Stimulated activated CD8-positive, alpha-beta memory T cell treated with anti-CD3 and anti-CD28 coated beads, Interleukin-12 subunit alpha, Interleukin-12 subunit beta, amount 100 ng/mL, for 24 hours (primary cell): Measurements from ENCODE around the gene HHATL.
"Not testable (repeated sequence)": the region's sequence is repeated elsewhere in the genome, so short reads cannot be mapped to it uniquely, and the experiment has no call there.

Experiments
- DNase-seq: peaks from one replicate; pipeline ENCODE4 v3.0.0-alpha.2; 2020; ENCODE audit errors: extremely low read depth

The HHATL gene

DNA sequence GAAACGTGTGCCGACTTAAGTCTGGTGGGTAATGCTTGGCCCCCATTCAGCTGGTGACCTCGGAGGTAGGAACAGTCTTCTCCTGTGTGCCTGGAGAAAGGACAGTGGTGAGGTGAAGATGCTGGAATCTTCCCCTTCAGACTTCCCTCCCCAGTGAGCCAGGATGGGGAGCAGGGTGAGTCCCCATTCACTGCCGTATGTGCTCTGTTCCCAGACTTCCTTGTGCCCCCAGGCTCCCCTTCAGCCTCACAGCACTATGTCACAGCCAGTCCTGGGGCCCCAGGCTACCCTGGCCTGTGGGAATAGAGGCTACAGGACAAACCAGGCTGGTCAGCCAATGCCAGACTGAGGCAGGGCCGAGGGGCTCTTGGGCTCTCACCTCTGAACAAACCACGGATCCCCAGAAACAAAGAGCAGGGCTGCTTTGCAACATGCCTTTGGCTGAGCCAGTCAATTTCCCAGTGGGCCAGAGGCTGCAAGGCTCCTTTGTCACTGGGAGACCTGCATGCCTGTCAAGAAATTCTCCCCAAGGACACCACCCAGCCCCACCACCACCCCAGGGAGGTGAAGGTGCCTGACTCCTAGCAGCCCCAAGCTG is 31.8 kb upstream of the HHATL start:
- DNase-seq = no peak

DNA sequence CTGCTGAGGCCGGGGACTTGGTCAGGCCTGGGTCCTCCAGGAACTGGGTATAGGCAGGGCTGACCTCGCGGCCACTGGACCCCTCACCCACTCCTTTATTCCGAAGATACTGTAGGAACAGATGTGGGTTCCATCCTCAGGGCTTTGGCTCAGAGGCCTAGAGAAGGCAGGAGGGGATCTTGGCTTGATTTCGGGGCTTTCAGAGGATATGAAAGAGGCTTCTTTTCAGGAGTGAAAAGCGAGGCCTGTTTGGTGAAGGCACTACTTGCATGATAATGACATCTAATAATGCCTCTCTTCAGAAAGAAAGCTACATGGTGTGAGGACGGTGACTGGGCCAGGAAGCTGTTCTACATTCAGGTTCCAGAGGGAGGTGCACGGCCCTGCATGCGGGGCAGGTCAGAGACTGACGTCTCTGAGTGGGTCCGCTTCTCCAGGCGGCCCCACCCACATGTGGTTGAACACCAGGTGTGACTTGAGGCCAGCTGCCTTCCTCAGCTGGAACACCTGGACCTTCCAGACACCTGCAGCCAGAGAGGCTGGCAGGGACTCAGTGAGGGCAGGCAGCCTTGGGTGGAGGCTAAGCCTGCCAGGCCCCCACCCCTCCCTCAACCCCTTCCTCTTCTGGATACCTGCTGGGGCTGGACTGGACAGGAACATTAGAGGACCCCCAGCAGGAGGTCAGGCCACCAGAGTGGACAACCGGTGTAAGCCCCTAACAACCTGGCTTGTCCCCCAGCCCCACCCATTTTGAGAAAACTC is 31.1 kb upstream of the HHATL start:
- DNase-seq = no peak

DNA sequence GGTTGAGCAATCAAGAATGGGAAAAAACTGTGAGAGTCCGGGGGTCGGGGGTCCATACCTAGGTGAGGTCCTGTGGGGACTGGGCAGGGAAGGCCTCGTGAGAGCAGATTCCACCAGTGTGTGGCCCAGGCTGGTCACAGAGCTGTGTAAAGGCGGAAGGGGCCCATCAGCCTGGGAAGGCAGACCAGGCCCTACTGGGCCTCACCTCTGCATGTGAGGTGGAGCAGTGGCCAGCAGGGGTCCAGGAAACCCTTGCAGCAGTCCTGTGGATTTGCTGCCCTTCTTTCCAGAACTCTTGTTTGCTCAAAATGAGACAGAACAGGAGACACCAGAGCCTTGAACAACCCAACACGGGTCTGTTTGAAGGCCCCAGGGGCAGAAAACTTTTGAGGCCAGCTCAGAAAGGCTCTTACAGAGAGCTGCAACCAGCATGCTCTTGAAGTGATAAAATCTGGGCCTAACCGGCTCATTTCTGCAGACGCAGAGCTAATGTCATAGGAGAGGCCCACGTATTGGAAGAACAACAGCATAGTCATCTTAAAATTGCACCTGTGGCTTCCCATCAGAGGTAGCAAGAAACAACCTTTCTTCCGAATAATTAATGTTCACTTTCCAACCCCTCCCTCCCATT is 30.3 kb upstream of the HHATL start:
- DNase-seq = no peak

DNA sequence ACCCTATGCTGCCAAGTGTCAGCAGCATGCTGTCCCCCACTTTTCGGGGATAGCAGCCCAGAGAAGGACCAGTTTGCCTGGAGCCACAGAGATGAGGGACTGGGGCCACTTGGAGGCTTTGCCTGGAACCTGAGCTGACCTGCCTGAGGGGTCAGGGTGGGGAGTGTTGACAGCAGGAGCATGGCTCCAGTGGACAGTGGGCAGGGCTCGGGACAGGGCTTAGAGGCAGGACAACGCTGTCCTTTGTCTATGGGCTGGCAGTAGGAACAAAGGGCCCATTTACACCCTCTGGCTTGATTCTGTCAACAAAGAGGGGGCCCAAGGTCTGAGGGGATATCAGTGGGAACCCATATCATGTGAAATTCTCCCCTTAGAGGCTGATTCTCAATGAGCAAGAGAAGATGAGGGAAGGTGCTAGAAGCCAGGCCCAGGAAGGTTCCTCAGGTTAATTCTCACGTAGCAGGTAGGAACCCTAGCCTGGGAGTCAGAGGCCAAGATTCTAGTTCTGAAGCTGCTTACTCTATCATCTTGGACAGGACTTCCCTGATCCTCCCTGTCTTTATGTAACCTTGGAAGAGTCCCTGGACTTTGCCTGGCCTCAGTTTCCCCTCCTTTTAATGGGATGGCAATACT is 29.7 kb upstream of the HHATL start:
- DNase-seq = no peak

DNA sequence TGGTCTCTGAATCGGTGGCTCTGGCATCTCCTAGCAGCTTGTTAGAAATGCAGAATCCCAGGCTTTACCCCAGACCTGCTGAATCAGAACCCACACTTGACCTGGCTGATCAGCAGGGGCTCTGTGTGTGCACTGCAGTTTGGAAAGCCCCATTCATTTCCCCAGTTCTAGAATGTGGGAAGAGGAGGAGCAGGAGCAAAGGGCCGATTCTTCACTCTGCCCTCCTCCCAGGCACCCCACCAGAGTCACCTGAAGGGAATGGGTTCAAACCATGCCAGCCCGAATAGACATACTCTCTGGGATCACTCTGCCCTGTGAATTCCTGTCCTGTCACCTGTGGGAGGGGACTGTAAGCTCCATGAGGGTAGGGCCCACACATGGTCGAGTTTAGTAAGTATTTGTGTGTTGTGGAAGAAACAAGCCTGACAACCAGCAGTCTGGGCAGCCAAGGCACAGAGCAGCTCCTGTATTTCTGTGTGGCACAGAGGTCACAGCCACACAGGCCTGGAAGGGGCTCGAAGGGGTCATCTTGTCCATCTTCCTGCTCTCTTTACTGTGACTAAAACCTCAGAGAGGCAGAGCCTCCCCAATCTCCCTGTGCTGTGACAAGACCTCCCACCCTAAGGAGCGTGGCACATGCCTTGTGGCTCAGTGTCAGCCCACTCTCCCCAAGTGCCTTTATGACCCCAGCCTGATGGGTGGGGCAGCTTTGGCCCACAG is 29.0 kb upstream of the HHATL start:
- DNase-seq = no peak

DNA sequence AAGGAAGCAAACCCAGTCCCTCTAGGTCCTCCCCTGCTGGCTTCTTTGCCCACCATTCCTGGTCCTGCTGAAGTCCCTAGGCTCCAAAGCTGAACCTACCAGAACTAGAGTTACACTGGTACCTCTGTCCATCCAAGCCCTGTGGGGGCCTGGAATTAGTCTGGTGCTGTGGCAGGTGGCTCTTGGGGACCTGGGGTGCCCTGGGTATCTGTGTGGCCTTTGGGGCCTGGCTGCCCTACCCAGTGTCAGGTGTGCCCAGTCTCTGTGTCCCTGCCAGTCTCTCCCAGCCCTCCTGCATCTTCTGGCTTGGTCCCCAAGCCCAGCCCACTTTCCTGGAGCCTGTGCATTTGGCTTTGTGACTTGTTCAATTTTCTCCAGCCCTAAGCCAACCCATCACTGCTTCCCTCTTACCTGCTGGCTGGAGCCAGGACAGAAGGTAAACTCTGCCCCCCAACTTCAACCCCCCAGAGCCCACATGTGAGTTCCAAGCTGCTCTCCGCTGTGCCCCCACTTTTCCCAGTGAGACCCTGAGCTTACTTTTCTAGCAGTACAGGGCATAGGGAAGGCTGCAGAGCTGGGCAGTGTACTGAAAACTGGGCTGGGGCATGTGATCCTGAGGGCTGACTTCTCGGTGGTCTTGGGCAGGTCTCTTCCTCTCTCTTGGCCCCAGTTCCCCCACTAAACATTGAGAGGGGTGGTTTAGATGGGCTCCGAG is 28.3 kb upstream of the HHATL start:
- no peak for DNase-seq

DNA sequence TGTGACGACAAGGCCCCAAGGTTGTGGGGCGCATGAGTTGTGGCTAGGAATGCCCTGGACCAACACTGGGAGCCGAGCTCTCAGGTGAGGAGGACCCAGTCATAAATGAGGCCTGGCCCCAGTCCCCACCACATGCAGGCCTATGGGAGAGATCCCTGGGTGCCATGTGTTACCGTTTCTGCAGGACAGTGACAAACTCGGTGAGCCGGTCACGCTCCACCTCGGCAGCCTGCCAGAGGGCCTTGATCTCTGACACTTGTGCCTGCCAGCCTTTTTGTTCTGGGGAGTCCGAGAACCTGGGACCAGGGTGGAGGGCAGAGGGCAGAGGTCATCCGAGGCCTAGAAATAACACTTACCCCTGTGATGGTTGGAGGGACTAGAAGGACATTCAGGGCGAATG is 27.7 kb upstream of the HHATL start:
- no peak for DNase-seq

DNA sequence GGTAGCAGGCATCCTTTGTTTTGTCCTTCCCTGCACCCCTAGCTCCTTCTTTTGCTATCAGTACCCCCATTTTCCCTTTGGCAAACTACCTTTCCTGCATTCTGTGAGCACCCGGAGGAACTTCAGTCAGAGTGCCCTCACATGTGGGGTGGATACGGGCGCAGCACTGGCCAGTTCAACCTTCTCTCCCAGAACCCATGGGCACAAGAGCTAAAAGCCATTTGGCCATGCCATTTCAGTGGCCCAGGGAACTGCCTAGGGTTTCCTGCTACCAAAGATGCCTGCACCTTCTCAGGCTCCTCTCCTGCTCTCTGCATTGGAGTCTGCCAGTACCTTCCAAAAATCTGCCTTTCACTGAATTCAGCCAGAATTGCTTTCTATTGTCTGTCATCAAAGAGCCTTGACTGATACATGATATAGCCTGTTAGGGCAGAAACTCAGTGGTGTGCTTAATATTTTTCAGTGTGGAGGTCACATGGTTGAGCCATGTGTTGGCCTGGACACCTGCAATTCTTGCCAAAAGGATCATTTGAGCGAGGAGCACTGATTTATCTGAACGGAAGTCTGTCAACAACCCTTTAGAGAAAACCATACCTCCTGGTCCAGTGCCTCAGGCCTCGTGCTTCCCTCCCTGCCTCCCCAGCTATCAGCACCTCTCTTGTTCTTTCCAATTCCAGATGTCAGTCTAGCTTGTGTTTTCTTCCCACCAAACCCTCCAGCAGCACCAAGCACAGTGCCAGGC is 27.0 kb upstream of the HHATL start:
- DNase-seq = no peak

DNA sequence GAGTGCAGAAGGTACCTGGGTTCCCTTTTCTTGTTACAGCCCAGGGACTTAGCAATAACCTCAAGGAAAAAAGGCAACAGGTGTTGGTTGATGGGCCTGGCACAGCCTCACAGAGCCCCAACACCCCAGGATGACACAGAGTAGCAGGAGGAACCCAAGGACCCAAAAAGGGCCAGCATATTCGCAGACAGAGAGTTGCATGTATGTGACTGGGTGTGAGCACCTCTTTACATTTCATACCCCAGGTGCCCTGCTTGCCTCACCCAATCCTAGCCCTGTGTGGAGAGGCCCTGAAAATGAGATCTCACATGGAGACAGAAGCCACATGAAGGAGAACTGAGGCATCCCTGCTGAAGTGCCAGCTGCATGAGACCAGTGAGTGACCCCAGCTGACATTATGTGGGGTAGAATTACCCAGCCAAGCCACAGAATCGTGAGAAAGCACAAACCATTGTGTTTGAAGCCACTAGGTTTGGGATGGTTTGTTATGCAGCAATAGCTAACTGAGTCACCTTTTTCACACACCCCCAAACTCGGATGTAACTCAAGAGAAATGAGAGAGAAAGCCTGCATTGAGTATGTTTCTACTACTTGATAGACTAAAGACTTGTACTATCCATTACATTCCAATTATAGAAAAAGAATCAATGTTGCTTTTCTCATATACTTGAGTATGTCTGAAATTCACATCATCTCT is 26.2 kb upstream of the HHATL start:
- no peak for DNase-seq

DNA sequence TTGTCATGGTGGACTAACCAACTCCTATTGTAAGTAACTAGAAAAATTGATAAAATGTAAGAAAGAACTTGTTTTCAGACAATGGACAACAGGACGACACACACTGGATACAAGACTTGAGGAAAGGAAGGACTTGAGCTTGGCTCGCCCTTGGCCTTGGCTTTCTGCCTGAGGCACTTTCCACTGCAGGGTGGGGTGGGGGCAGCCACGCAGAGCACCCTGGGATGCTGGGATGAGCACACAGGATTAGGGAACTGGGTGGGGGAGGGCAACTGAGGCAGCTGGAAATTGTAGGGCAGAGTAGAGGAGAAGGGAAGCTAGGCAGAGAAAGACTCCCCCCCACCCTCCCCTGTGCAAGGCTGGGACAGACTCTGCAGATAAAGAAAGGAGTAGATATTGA is 25.5 kb upstream of the HHATL start:
- no peak for DNase-seq

DNA sequence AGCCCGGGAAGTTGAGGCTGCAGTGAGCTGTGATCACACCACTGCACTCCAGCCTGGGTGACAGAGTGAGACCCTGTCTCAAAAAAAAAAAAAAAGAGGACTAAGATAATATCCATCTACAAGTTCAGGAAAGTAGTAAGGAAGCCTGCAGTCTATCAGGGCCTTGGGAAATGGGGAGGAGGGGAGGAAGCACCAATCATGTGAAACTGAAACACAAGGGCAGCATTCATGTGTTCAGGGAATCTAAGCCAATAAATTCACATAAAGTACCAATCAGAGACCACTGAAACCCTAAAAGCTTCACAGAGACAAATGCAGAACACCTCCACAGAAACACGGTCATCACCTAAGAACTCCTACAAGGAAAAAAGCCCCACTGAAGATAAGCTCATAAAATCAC is 22.9 kb upstream of the HHATL start:
- no peak for DNase-seq

DNA sequence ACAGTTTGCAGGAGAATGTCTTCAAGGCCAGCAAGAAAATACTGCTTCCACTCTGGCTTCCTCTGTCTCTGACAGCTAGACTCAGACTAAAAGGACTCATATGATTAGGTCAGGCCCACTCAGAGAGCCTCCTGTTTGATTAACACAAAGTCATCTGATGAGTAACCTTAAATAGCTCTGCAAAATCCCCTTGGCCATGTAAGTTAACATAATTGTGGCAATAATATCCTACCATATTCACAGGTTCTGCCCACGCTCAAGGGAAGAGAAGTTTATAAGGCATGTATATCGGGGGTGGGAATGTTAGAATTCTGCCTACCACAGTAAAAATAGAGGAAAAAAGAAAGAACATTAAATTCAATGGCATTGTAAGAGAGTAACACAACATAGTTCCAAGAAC is 20.6 kb upstream of the HHATL start:
- no peak for DNase-seq

DNA sequence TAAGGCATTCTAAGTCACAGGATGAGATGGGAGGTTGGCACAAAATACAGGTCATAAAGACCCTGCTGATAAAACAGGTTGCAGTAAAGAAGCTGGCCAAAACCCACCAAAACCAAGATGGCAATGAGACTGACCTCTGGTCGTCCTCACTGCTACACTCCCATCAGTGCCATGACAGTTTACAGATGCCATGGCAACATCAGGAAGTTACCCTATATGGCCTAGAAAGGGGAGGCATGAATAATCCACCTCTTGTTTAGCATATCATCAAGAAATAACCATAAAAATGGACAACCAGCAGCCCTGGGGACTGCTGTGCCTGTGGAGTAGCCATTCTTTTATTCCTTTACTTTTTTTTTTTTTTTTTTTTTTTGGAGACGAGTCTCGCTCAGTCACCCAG is 19.8 kb upstream of the HHATL start:
- DNase-seq = not testable (repeated sequence)

DNA sequence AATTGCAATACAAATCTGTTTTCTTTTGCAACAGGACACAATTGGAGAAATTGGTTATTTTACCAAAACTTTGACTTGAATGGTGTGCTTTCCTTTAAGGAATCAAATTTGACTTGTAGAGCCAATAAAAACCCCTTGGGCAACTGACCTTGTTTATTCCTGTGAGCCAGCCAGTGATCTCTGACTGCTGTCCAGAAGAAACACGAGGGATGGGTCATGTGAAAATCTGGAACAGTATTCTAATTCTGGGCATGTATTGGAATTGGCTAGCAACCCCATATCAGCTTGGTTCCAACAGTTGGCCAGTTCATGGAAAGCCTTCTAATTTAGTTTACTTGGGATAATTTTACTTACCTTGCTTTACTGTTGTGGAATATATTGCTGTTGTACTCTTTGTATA is 19.1 kb upstream of the HHATL start:
- no peak for DNase-seq

DNA sequence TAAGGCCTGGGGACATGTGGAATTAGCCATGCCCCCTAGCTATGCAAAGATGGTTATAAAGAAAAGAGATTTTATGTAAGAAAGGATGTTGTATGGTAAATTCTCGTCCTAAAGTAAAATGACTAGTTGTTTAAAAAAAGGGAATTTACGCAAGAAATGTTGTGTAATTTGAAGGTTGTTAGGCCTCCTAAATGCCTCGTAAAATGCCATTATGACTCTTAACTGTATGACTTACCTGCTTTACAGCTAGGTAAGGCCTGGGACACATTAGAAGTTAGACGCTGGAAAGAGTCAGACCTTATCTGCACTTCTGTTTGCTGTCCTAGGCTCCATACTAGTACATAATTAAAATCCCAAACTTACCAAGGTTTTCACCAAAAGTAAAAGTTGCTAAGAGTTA is 17.5 kb upstream of the HHATL start:
- no peak for DNase-seq

DNA sequence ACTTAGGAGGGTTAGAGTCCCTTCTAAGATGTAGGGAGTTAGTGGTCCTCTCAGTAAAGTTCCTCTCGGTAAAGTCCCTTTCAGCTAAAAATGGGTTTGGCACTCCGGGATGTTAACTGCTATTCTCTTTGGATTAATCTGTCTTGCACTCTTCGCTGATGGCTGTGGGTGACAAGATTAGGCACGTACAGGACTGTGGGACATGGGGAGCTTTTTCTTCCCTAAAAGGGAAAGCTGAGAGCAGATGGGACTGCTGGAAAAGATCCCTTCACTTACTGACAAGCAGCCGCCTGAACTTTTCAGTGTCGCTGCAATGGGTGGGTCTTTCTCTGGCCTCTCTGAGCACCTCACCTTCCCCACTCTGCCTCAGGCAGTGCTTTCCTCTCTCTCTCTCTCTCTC is 16.4 kb upstream of the HHATL start:
- DNase-seq = no peak

DNA sequence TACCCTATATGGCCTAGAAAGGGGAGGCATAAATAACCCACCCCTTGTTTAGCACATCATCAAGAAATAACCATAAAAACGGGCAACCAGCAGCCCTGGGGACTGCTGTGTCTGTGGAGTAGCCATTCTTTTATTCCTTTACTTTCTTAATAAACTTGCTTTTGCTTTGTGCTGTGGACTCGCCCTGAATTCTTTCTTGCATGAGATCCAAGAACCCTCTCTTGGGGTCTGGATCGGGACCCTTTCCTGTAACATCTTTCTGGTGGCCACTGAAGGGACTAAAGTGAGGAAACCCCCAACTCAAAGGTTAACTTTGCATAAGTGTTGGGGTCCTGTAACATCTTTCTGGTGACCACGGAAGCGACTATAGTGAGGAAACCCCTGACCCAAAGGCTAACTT is 15.7 kb upstream of the HHATL start:
- no peak for DNase-seq

DNA sequence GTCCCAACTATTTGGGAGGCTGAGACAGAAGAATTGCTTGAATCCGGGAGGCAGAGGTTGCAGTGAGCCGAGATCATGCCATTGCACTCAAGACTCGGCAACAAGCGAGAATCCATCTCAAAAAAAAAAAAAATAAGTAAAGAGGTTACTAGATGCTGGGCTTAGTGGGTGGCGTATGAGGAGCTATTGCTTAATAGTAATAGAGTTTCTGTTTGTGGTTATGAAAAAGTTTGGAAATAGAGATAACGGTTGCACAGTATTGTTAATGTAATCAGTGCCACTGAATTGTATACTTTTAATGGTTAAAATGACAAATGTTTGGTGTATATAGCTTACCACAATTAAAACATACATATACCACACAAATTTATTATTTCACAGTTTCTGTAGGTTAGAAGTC is 14.7 kb upstream of the HHATL start:
- DNase-seq = no peak

DNA sequence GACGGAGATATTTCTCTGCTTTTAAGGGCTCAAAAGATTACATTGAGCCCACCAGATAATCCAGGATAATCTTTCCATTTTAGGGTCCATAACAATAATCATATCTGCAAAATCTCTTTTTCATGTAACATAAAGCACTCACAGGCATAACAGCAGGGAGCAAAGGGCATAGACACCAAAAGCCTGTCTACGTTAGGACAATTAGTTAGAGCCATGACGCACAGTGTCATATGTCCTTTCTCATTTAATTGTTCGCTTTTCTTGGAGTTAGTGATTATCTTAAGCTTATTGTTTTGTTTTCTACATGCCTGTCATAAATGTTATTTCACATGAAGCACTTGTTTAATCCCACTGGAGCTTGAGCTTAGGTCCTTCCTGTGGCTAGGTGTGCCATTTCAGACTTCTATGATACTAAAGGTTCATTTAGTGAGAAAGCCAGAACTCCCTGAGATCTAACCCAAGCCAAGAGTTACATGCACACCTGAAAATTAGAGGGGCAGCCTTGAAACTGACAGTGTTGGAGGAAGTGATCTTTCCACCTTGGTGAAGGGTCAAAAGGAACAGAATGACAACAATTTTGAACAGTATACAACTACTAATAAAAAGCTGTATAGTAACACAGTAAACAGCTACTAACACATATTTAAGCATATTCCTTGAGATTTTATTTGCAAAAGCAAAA is 11.7 kb upstream of the HHATL start:
- no peak for DNase-seq

DNA sequence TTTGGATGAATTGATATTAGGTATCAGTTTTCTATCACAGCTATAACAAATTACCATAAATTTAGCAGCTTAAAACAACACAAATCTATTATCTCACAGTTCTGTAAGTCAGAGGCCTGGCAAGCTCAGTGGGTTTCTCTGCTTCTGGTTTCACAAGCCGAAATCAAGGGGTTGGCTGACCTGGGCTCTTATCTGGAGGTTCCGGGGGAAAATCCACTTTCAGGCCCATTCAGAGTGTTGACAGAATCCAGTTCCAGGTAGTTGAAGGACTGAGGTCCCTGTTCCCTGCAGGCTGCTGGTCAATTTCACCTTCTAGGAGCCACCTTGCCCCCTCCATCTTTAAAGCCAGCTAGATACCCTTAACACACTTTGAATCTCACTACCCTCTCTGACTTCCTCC is 11.1 kb upstream of the HHATL start:
- DNase-seq = no peak
